Neuronal stem cell (in vitro differentiated cells): Measurements from ENCODE around the gene LMLN.

ENCODE experiments used
- DNase-seq: peaks from one replicate; pipeline ENCODE4 v3.0.0-alpha.2; 2013; ENCODE audit warnings: low spot score
- H2AFZ ChIP-seq: one replicate; pipeline ENCODE4 v1.6.1; 2013; ENCODE audit warnings: mild to moderate bottlenecking, low read length, inconsistent platforms
- H2AK5ac ChIP-seq: 2 replicates; pipeline ENCODE4 v1.6.1; 2013; ENCODE audit warnings: low read depth, mild to moderate bottlenecking, inconsistent platforms, low read length, moderate library complexity, mixed read lengths
- H2BK120ac ChIP-seq: 2 replicates; pipeline ENCODE4 v1.6.1; 2013; ENCODE audit warnings: low read depth, mild to moderate bottlenecking, inconsistent platforms, low read length, moderate library complexity, mixed read lengths
- H2BK12ac ChIP-seq: one replicate; pipeline ENCODE4 v1.6.1; 2013; ENCODE audit warnings: low read length, inconsistent platforms
- H2BK15ac ChIP-seq: 2 replicates; pipeline ENCODE4 v1.6.1; 2013; ENCODE audit warnings: mild to moderate bottlenecking, low read length, inconsistent platforms, mixed read lengths
- H2BK5ac ChIP-seq: one replicate; pipeline ENCODE4 v1.6.1; 2013; ENCODE audit warnings: inconsistent platforms, mild to moderate bottlenecking, low read length, moderate library complexity
- H3K14ac ChIP-seq: one replicate; pipeline ENCODE4 v1.6.1; 2013; ENCODE audit warnings: low read length, inconsistent platforms
- H3K18ac ChIP-seq: 2 replicates; pipeline ENCODE4 v1.6.1; 2013; ENCODE audit warnings: low read length, inconsistent platforms
- H3K23ac ChIP-seq: 2 replicates; pipeline ENCODE4 v1.6.1; 2013; ENCODE audit warnings: low read depth, mild to moderate bottlenecking, mixed read lengths, low read length, inconsistent platforms; ENCODE audit not compliant: poor library complexity
- H3K27ac ChIP-seq: replicated peaks from 3 replicates; pipeline ENCODE4 v1.5.1; 2013; ENCODE audit warnings: low read length, inconsistent platforms
- H3K27me3 ChIP-seq, 3 experiments: 2 replicates each; pipeline ENCODE4 v1.6.1; 2013; ENCODE audit warnings: low read length in 3 of 3, mild to moderate bottlenecking in 2 of 3, inconsistent platforms in 1 of 3, low read depth in 1 of 3, mixed read lengths in 1 of 3, moderate library complexity in 1 of 3; ENCODE audit not compliant: control insufficient read depth in 3 of 3, insufficient read depth in 3 of 3
- H3K36me3 ChIP-seq, 2 donors: replicated peaks in 1 of 2; 2 replicates each; pipeline ENCODE4 v1.6.1; 2013; ENCODE audit warnings: low read length in 2 of 2; ENCODE audit not compliant: control insufficient read depth in 2 of 2, insufficient read depth in 2 of 2
- H3K4ac ChIP-seq: 2 replicates; pipeline ENCODE4 v1.6.1; 2013; ENCODE audit warnings: inconsistent platforms, mild to moderate bottlenecking, low read length, moderate library complexity
- H3K4me1 ChIP-seq, 2 donors: 1 replicate in 1 of 2; 2 replicates in 1 of 2; pipeline ENCODE4 v1.6.1; 2013; ENCODE audit warnings: low read length in 2 of 2, low read depth in 1 of 2; ENCODE audit not compliant: control insufficient read depth in 2 of 2, insufficient read depth in 1 of 2
- H3K4me2 ChIP-seq: one replicate; pipeline ENCODE4 v1.6.1; 2013; ENCODE audit warnings: mild to moderate bottlenecking, low read length, inconsistent platforms; ENCODE audit not compliant: insufficient read depth, poor library complexity, severe bottlenecking
- H3K4me3 ChIP-seq, 2 donors: 2 replicates each; pipeline ENCODE4 v1.5.1; 2013; ENCODE audit warnings: low read length in 2 of 2, mild to moderate bottlenecking in 2 of 2, inconsistent platforms in 1 of 2, moderate library complexity in 1 of 2
- H3K79me1 ChIP-seq: one replicate; pipeline ENCODE4 v1.6.1; 2013; ENCODE audit warnings: low read depth, mild to moderate bottlenecking, inconsistent platforms, low read length, moderate library complexity
- H3K9ac ChIP-seq: one replicate; pipeline ENCODE4 v1.6.1; 2013; ENCODE audit warnings: mild to moderate bottlenecking, low read depth, low read length, inconsistent platforms; ENCODE audit not compliant: poor library complexity
- H3K9me3 ChIP-seq, 2 donors: replicated peaks in 1 of 2; 2 replicates each; pipeline versions ENCODE3 to v1.6.1; 2013; ENCODE audit warnings: low read length in 2 of 2, mild to moderate bottlenecking in 2 of 2, inconsistent platforms in 1 of 2, low read depth in 1 of 2, mixed read lengths in 1 of 2, moderate library complexity in 1 of 2; ENCODE audit not compliant: control insufficient read depth in 2 of 2, insufficient read depth in 1 of 2
- H4K8ac ChIP-seq: one replicate; pipeline ENCODE4 v1.6.1; 2013; ENCODE audit warnings: low read depth, mild to moderate bottlenecking, inconsistent platforms, low read length, moderate library complexity
- H4K91ac ChIP-seq: one replicate; pipeline ENCODE4 v1.6.1; 2013; ENCODE audit warnings: low read length, low read depth, mild to moderate bottlenecking, inconsistent platforms; ENCODE audit not compliant: poor library complexity
- WGBS, 2 donors: extraction: QIAGEN DNeasy Blood & Tissue Kit; methylation state at CpG; one replicate each; pipeline ENCODE4 v1.1.7; 2013; ENCODE audit warnings: missing lambda C conversion rate in 2 of 2, mixed read lengths in 1 of 2; ENCODE audit not compliant: insufficient read length in 2 of 2, insufficient replicate concordance in 1 of 2; ENCODE audit errors: extremely low coverage in 2 of 2; 5-methylcytosine and 5-hydroxymethylcytosine counted together

LMLN gene

DNA sequence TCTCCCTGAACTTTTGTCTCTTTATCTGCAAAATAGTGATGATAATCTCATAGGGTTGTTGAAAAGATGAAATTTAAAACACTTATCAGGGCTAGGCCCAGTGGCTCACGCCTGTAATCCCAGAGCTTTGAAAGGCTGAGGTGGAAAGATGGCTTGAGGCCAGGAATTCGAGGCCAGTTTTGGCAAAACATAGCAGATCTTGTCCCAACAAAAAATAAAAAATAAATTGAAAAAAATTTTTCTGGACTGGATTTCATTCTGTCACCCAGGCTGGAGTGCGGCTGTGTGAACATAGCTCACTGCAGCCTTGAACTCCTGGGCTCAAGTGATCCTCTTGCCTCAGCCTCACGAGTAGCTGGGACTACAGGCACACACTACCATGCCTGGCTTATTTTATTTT lies 29.6 kb downstream of the LMLN start:
- Histone ChIP-seq H3K4me2 (no peak overlapping the region), H2AFZ (no peak overlapping the region), H3K27ac (no peak overlapping the region), H2AK5ac (no peak overlapping the region), H4K8ac (no peak overlapping the region), H3K4me1 (no peaks in the 10 kb centered on the region), H2BK5ac (no peak overlapping the region), H3K9me3 (no peaks in the 10 kb centered on the region), H4K91ac (no peak overlapping the region), H3K4me3 (no peak overlapping the region), H3K4ac (no peak overlapping the region), H2BK120ac (no peak overlapping the region), H2BK15ac (no peak overlapping the region), H3K79me1 (no peaks in the 10 kb centered on the region), H3K23ac (no peak overlapping the region), H3K9ac (no peak overlapping the region), H2BK12ac (no peak overlapping the region), H3K27me3 (no peaks in the 10 kb centered on the region), H3K36me3 (peaks cover 0 to 29% of the 10 kb centered on the region in 2 donors), H3K14ac (no peak overlapping the region), H3K18ac (no peak overlapping the region)
- DNase-seq, result no peak
- no CpG with 5 or more reads among the region's 4 CpGs for WGBS, 2 donors

DNA sequence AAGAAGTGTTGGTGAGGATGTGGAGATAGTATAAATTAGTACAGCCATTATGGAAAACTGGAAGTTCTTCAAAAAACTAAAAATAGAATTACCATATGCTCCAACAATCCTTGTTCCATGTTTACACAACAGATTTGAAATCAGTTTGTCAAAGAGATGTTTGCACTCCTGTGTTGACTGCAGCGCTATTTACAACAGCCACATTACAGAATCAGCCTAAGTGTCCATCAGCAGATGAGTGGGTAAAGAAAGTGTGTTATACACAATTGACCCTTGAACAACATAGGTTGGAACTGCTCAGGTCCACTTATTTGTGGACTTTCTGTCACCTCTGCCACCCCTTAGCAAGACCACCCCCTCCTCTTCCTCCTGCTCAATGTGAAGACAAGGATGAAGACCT lies 34.7 kb downstream of the LMLN start:
- no peak overlapping the region for H4K8ac ChIP-seq
- no peak overlapping the region for H2AFZ ChIP-seq
- DNase-seq, result no peak
- WGBS, 2 donors, result no CpG with 5 or more reads among the region's 1 CpG
- no peak overlapping the region for H3K23ac ChIP-seq
- H3K27me3 ChIP-seq, result no peaks in the 10 kb centered on the region
- H3K4me1 ChIP-seq, result no peaks in the 10 kb centered on the region
- no peak overlapping the region for H3K4ac ChIP-seq
- H3K14ac ChIP-seq, result no peak overlapping the region
- no peak overlapping the region for H2BK5ac ChIP-seq
- no peak overlapping the region for H3K27ac ChIP-seq
- no peak overlapping the region for H2AK5ac ChIP-seq
- no peak overlapping the region for H2BK12ac ChIP-seq
- peaks cover 2 to 22% of the 10 kb centered on the region in 2 donors for H3K36me3 ChIP-seq
- H3K79me1 ChIP-seq, result no peaks in the 10 kb centered on the region
- H3K9ac ChIP-seq, result no peak overlapping the region
- H3K4me3 ChIP-seq, result no peak overlapping the region
- no peak overlapping the region for H4K91ac ChIP-seq
- H3K9me3 ChIP-seq, result no peaks in the 10 kb centered on the region
- H3K18ac ChIP-seq, result no peak overlapping the region
- no peak overlapping the region for H2BK120ac ChIP-seq
- no peak overlapping the region for H2BK15ac ChIP-seq
- no peak overlapping the region for H3K4me2 ChIP-seq

DNA sequence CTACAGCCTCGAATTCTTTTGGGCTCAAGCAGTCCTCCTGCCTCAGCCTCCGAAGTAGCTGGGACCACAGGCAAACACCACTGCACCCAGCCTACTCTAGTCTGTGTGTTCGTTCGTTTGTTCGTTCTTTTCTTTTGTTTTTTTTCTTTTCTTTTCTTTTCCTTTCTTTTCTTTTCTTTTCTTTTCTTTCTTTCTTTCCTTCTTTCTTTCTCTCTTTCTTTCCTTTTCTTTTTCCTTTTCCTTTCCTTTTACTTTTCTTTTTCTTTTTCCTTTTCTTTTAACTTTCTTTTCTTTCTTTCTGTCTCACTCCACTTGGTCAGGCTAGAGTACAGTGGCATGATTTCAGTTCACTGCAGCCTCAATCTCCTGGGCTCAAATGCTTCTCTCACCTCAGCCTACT lies 36.8 kb downstream of the LMLN start:
- peaks cover 2 to 11% of the 10 kb centered on the region in 2 donors for H3K36me3 ChIP-seq
- H3K27me3 ChIP-seq, result no peaks in the 10 kb centered on the region
- H3K4me1 ChIP-seq, result no peaks in the 10 kb centered on the region
- no peak overlapping the region for H3K14ac ChIP-seq
- no CpG with 5 or more reads among the region's 5 CpGs for WGBS, 2 donors
- H2BK5ac ChIP-seq, result no peak overlapping the region
- no peaks in the 10 kb centered on the region for H3K79me1 ChIP-seq
- no peak overlapping the region for H2BK120ac ChIP-seq
- H3K4me2 ChIP-seq, result no peak overlapping the region
- no peak overlapping the region for H2BK12ac ChIP-seq
- H3K9ac ChIP-seq, result no peak overlapping the region
- H3K27ac ChIP-seq, result no peak overlapping the region
- DNase-seq, result no peak
- no peaks in the 10 kb centered on the region for H3K9me3 ChIP-seq
- no peak overlapping the region for H3K4ac ChIP-seq
- no peak overlapping the region for H4K8ac ChIP-seq
- H3K23ac ChIP-seq, result no peak overlapping the region
- no peak overlapping the region for H4K91ac ChIP-seq
- H2AK5ac ChIP-seq, result no peak overlapping the region
- H2BK15ac ChIP-seq, result no peak overlapping the region
- H3K4me3 ChIP-seq, result no peak overlapping the region
- no peak overlapping the region for H2AFZ ChIP-seq
- no peak overlapping the region for H3K18ac ChIP-seq

DNA sequence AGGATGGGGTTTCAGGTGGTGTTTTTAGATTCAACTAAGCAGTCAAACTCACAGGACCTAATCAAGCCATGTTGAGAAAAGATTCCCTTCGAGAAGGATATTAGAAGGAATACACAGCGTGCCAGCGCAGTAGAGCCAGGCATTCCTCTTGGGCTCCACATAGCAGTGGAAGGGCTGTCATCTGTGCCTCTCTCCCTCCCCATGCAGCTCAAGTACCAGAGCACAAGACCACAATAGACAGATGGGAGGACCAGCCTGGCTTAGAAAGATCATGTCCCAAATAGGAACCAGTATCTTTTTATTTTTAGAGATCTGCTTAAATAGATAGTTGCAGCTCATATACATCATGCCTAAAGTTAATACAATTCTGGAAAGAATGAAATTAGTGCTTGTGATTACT lies 37.9 kb downstream of the LMLN start:
- no peak overlapping the region for H3K14ac ChIP-seq
- WGBS, 2 donors, result no CpG with 5 or more reads among the region's 3 CpGs
- H2BK5ac ChIP-seq, result no peak overlapping the region
- H3K4me1 ChIP-seq, result no peaks in the 10 kb centered on the region
- H3K9ac ChIP-seq, result no peak overlapping the region
- no peaks in the 10 kb centered on the region for H3K79me1 ChIP-seq
- no peak overlapping the region for H3K4ac ChIP-seq
- no peak overlapping the region for H2AK5ac ChIP-seq
- no peak for DNase-seq
- no peak overlapping the region for H3K4me3 ChIP-seq
- H3K18ac ChIP-seq, result no peak overlapping the region
- H3K4me2 ChIP-seq, result no peak overlapping the region
- H3K9me3 ChIP-seq, result no peaks in the 10 kb centered on the region
- no peaks in the 10 kb centered on the region for H3K27me3 ChIP-seq
- no peak overlapping the region for H2BK12ac ChIP-seq
- no peak overlapping the region for H3K23ac ChIP-seq
- H2BK120ac ChIP-seq, result no peak overlapping the region
- no peak overlapping the region for H4K8ac ChIP-seq
- H4K91ac ChIP-seq, result no peak overlapping the region
- peaks cover 2 to 3% of the 10 kb centered on the region in 2 donors for H3K36me3 ChIP-seq
- no peak overlapping the region for H2AFZ ChIP-seq
- H2BK15ac ChIP-seq, result no peak overlapping the region
- no peak overlapping the region for H3K27ac ChIP-seq
